Measurements from ENCODE around the gene CC2D1B.

- TF ChIP-seq POLR2A (IDR thresholded peaks at IDR 0.05) (no peak), CTCF (IDR thresholded peaks at IDR 0.05) (no peak)
Observed at GRCh38 chr1:52356818-52357355, 9.1 kb downstream of the CC2D1B start.

Data from body of pancreas (tissue), 4 donors.